Measurements from ENCODE around the gene APRT.

Gene APRT

DNA sequence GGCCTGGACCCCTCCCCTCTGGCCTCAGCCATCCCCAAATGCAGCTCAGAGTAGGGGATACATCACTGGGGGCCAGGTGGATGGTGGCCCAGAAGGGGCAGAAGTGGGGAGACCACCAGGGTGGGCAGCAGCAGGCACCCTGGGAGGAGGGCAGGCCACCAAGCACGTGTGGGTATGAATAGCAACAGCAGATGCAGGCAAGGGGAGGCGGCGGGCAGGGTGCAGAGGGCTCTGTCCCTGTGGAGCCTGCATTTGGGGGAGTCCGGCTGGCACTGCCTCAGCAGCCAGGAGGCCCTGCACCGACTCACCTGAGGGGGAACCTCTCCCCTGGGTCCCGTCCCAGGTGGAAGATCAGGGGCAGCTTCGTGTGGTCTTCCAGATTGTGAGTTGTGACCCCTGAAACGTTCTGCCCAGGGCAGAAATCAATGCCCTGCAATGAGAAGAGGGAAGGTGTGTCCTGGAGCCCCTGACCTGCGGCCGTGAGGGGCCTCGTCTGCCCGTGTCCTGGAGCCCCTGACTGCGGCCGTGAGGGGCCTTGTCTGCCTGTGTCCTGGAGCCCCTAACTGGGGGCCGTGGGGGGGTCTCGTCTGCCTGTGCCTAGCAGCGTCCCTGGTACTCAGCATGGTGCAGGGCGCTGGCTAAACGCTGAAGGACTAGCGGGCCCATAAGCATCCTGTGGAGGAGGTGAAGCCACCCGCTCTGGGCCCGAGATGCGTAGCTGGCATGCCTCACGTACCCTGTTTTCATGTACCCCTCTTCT is 10.7 kb upstream of the APRT start:
- H3K27me3 ChIP-seq (ENCODE audit: insufficient read depth, low read length): no peaks in the 10 kb centered on the region
- no peak overlapping the region for H2AFZ ChIP-seq (ENCODE audit: low read length, unreplicated experiment)
- H3K4me1 ChIP-seq (ENCODE audit: control insufficient read depth, insufficient read depth, low read length, unreplicated experiment): no peaks in the 10 kb centered on the region
- no peaks in the 10 kb centered on the region for H3K36me3 ChIP-seq (ENCODE audit: insufficient read depth, low read length)
- no peaks in the 10 kb centered on the region for H3K79me2 ChIP-seq (ENCODE audit: control insufficient read depth, insufficient read depth, low read length, unreplicated experiment)
- no peak overlapping the region for H3K4me3 ChIP-seq (ENCODE audit: low read depth, low read length)
- no peak overlapping the region for H3K27ac ChIP-seq (ENCODE audit: low read depth, low read length)

DNA sequence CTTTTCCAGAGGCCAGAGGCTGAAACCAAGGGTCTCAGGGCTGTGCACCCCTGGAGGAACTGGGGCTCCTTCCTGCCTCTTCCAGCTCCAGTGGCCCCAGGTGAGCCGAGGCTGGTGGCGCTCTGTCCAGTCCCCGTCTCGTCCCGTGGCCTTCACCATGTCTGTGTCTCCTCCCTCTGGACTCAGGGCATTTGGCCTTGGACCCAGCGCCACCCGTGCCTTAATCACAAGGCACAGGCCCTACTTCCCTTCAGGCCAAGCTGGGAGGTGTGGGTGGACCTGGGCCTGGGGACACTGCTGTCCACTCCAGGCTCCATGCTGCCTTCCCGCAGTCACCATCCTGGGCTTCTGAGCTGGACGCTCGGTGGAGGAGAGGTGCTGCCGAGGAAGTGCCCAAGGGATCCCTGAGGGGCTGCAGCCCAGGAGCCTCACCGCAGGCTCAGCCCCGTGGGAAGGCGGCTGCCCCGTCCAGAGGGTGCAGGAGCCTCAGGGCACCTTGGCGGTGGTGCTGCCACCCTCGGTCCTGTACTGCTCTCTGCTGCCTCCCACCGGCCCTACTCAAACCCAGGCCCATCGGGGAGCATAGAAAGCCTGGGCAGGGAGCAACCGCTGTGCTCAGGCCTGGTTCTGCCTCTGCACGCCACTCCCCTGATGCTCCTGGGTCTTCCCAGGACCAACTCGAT is 9.6 kb upstream of the APRT start:
- Histone ChIP-seq H3K4me3 (ENCODE audit: low read depth, low read length) (no peak overlapping the region), H3K27ac (ENCODE audit: low read depth, low read length) (no peak overlapping the region), H3K4me1 (ENCODE audit: control insufficient read depth, insufficient read depth, low read length, unreplicated experiment) (no peaks in the 10 kb centered on the region), H3K27me3 (ENCODE audit: insufficient read depth, low read length) (no peaks in the 10 kb centered on the region), H2AFZ (ENCODE audit: low read length, unreplicated experiment) (no peak overlapping the region), H3K36me3 (ENCODE audit: insufficient read depth, low read length) (no peaks in the 10 kb centered on the region), H3K79me2 (ENCODE audit: control insufficient read depth, insufficient read depth, low read length, unreplicated experiment) (no peaks in the 10 kb centered on the region)

DNA sequence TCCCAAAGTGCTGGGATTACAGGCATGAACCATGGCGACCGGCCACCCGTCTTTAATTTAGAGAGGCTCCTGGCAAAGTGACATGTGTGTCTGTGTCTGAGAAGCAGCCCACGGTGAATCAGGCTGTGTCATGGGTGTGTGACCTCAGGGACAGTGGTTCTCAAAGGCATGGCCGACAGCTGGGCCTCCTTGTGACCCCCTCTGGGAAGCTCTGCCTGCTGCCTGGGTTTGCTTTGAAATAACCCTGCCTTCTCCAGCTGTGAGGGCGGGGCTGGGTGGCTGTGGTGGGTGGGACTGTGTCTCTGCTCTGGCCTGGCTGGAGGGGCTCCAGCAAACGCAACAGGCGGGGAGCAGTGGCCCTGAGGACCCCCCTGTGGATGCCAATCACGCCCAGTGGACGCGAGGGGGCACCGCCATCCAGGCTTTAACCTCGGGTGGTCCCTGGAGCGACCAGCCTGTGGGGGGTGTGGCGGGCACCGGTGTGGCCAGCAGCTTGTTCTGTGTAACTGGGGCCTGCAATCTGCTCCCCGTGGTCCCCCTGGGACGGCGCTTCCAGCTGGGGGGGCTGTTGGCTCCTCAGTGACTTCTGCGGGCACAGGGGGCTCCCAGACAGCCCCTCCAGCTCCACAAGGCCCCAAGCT is 8.8 kb upstream of the APRT start:
- H3K4me1 ChIP-seq (ENCODE audit: control insufficient read depth, insufficient read depth, low read length, unreplicated experiment): no peaks in the 10 kb centered on the region
- no peaks in the 10 kb centered on the region for H3K79me2 ChIP-seq (ENCODE audit: control insufficient read depth, insufficient read depth, low read length, unreplicated experiment)
- H2AFZ ChIP-seq (ENCODE audit: low read length, unreplicated experiment): no peak overlapping the region
- H3K36me3 ChIP-seq (ENCODE audit: insufficient read depth, low read length): no peaks in the 10 kb centered on the region
- no peaks in the 10 kb centered on the region for H3K27me3 ChIP-seq (ENCODE audit: insufficient read depth, low read length)
- no peak overlapping the region for H3K27ac ChIP-seq (ENCODE audit: low read depth, low read length)
- H3K4me3 ChIP-seq (ENCODE audit: low read depth, low read length): no peak overlapping the region

DNA sequence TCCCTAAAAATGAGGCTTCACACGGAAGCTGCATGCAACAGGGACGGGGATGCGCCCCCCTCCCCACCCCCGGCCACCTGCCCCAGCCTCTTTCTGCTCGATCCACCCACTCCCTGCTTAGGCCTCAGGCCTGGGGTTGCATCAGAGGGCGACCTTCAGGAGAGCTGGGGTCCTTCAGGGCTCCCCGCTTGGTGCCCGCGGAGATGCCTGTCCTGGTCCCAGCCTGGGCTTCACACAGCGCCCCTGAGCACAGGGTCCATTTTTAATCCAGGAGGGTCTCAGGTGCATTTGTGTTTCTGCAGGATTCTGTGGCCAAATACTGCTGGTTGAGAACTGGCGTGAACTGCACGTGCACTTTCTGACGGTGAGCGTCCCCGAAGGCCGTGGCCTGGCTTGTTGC is 7.4 kb upstream of the APRT start:
- H3K36me3 ChIP-seq (ENCODE audit: insufficient read depth, low read length): no peaks in the 10 kb centered on the region
- no peak overlapping the region for H3K4me3 ChIP-seq (ENCODE audit: low read depth, low read length)
- H3K4me1 ChIP-seq (ENCODE audit: control insufficient read depth, insufficient read depth, low read length, unreplicated experiment): no peaks in the 10 kb centered on the region
- no peaks in the 10 kb centered on the region for H3K27me3 ChIP-seq (ENCODE audit: insufficient read depth, low read length)
- no peak overlapping the region for H3K27ac ChIP-seq (ENCODE audit: low read depth, low read length)
- no peak overlapping the region for H2AFZ ChIP-seq (ENCODE audit: low read length, unreplicated experiment)
- H3K79me2 ChIP-seq (ENCODE audit: control insufficient read depth, insufficient read depth, low read length, unreplicated experiment): no peaks in the 10 kb centered on the region

DNA sequence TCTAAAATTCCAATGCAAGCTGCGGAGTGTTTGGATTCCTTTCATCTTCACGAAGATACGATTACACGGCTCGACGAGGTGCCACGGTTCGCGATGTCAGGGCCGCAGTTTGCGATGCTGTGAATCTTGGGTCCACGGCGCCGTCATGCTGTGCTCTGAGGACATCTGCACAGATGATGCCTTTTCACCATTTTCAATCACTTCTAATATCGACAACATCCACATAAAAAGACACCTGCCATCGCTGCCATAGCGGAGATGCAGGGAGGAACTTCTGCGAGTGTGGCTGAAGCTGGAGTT is 6.8 kb upstream of the APRT start:
- no peaks in the 10 kb centered on the region for H3K79me2 ChIP-seq (ENCODE audit: control insufficient read depth, insufficient read depth, low read length, unreplicated experiment)
- no peaks in the 10 kb centered on the region for H3K27me3 ChIP-seq (ENCODE audit: insufficient read depth, low read length)
- no peaks in the 10 kb centered on the region for H3K4me1 ChIP-seq (ENCODE audit: control insufficient read depth, insufficient read depth, low read length, unreplicated experiment)
- no peaks in the 10 kb centered on the region for H3K36me3 ChIP-seq (ENCODE audit: insufficient read depth, low read length)
- H2AFZ ChIP-seq (ENCODE audit: low read length, unreplicated experiment): no peak overlapping the region
- H3K27ac ChIP-seq (ENCODE audit: low read depth, low read length): no peak overlapping the region
- no peak overlapping the region for H3K4me3 ChIP-seq (ENCODE audit: low read depth, low read length)

DNA sequence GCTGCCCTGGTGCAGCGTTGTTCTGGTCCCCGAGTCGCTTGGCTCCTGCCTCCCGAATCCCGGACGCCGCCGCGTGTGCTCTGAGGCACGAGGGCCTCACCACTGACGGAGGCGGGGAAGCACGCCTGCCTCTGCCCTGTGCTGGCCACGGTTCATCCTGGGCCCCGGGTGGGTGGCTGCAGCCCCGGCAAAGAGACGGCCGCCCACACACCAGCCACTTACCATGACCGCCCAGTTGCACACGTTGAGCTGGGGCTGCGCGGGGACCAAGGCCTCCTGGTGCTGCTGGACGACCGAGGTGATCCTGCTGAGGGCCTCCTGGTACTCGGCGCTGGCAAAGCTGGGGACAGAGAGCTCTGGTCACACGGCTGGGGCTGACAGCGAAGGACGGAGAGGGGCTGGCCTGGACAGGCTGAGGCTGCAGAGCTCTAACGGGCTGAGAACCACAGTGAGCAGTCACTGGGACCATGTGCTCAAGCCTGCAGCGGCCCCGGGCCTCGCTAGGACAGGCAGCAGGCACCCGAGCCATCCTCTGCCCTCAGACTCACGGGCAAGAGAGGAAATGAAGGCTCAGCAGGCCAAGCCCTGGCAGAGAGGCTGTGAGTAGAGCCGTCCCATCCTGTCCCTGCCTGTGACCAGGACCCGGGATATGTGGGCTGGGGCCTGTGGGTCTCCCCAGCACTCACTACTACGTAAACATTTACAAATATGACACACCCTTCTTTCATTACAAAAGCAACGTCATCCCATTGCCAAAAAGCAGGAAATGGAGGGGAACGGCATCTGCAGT is 6.3 kb upstream of the APRT start:
- Histone ChIP-seq H2AFZ (ENCODE audit: low read length, unreplicated experiment) (no peak overlapping the region), H3K27ac (ENCODE audit: low read depth, low read length) (no peak overlapping the region), H3K4me1 (ENCODE audit: control insufficient read depth, insufficient read depth, low read length, unreplicated experiment) (peaks cover 5% of the 10 kb centered on the region), H3K36me3 (ENCODE audit: insufficient read depth, low read length) (no peaks in the 10 kb centered on the region), H3K79me2 (ENCODE audit: control insufficient read depth, insufficient read depth, low read length, unreplicated experiment) (no peaks in the 10 kb centered on the region), H3K4me3 (ENCODE audit: low read depth, low read length) (no peak overlapping the region), H3K27me3 (ENCODE audit: insufficient read depth, low read length) (no peaks in the 10 kb centered on the region)

DNA sequence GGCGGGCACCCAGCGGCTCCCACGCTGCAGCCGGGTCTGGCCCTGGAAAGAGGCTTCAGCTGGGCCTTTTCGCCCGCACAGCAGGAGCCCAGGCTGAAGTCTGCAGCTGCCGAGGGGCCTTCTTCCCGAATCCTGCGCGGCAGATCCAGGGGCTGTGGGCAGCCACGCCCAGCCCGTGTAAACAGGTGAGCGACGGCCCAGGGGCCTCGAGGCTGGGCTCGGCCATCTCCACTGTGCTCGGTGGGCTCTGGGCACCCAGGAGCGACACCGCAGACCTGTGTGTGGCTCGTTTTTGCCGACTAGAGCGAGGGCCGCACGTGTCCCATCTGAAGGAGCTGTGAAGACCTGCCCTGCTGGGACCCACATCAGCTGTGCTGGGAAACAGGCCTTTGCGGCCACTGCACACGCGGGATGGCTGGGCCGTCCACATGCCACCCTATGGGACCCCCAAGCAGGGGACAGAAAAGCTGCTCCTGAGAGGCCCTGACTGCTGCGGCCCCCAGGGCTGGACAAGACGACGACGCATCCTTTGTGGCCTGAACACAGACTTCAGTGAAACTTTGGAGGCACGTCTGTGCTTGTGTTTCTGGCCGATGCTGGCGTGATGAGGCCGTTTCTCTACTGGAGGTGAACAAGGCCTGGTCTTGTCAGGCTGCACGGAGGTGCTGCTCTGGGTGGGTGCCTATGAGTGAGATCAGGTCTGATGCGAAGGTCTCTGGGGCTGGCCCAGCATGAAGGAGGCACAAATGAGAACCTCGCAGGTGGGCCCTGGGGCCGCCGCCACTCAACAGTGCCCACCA is 5.2 kb upstream of the APRT start:
- Histone ChIP-seq H2AFZ (ENCODE audit: low read length, unreplicated experiment) (no peak overlapping the region), H3K4me1 (ENCODE audit: control insufficient read depth, insufficient read depth, low read length, unreplicated experiment) (peaks cover 5% of the 10 kb centered on the region), H3K4me3 (ENCODE audit: low read depth, low read length) (no peak overlapping the region)

DNA sequence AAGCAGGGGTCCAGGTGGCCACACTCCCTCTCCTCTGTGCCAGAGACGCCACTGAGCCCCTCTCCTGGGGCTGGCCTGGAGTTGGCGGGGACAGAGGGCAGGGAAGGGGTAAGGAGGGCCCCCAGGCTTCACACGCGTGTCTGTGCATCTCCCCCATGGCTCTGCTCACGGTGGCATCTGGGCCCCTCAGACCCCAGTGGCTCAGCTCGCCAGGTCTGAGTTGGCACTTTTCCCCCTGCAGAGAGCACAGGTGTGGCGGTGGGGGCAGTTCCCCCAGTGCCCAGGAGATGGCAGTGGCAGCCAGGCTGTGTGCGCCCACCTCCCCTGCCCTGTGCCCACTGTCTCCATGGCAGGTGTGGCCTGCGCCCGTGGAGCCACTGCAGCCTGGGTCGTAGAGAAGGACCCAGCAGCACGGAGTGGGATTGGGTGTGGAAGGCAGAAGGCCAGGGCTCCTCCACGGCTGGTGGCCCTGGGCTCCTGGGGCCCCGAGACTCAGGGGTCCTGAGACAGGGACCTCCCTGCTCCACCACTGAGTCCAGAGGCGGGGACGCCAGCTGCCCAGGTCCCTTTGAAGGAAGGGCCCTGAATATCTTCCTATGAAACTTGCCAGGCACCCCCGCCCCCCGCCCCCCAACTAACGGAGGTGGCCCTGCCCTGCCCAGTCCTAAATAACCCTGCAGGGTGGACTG is 4.3 kb upstream of the APRT start:
- Histone ChIP-seq H2AFZ (ENCODE audit: low read length, unreplicated experiment) (no peak overlapping the region), H3K4me3 (ENCODE audit: low read depth, low read length) (no peak overlapping the region), H3K4me1 (ENCODE audit: control insufficient read depth, insufficient read depth, low read length, unreplicated experiment) (peaks cover 5% of the 10 kb centered on the region), H3K27ac (ENCODE audit: low read depth, low read length) (no peak overlapping the region), H3K27me3 (ENCODE audit: insufficient read depth, low read length) (no peaks in the 10 kb centered on the region), H3K36me3 (ENCODE audit: insufficient read depth, low read length) (no peaks in the 10 kb centered on the region), H3K79me2 (ENCODE audit: control insufficient read depth, insufficient read depth, low read length, unreplicated experiment) (no peaks in the 10 kb centered on the region)

More for the DNA sequence above, 5.2 kb upstream of the APRT start:
- no peaks in the 10 kb centered on the region for H3K79me2 ChIP-seq (ENCODE audit: control insufficient read depth, insufficient read depth, low read length, unreplicated experiment)
- no peak overlapping the region for H3K27ac ChIP-seq (ENCODE audit: low read depth, low read length)
- H3K36me3 ChIP-seq (ENCODE audit: insufficient read depth, low read length): no peaks in the 10 kb centered on the region
- no peaks in the 10 kb centered on the region for H3K27me3 ChIP-seq (ENCODE audit: insufficient read depth, low read length)

DNA sequence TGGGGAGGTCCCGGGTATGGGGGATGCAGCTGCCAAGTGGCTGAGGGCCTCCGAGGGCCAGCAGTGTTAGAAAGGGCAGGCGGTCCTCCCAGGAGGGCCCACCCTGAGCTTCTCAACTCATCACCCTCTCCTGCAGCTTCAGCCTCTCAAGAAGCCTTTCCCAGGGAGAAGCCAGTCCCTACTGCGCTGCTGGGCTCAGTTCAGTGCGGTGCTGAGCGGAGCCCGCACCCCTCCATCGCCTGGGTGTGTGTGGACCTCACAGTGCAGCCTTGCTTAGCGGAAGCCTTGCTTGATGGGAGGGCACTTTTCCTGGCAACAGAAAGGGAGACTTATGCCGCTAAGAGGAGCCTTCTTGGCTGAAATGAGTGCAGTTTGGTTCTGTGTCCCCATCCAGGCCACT is 3.5 kb upstream of the APRT start:
- no peaks in the 10 kb centered on the region for H3K36me3 ChIP-seq (ENCODE audit: insufficient read depth, low read length)
- peaks cover under 1% of the 10 kb centered on the region for H3K79me2 ChIP-seq (ENCODE audit: control insufficient read depth, insufficient read depth, low read length, unreplicated experiment)
- peaks cover 11% of the 10 kb centered on the region for H3K4me1 ChIP-seq (ENCODE audit: control insufficient read depth, insufficient read depth, low read length, unreplicated experiment)
- no peak overlapping the region for H3K4me3 ChIP-seq (ENCODE audit: low read depth, low read length)
- H3K27ac ChIP-seq (ENCODE audit: low read depth, low read length): no peak overlapping the region
- H2AFZ ChIP-seq (ENCODE audit: low read length, unreplicated experiment): no peak overlapping the region
- H3K27me3 ChIP-seq (ENCODE audit: insufficient read depth, low read length): no peaks in the 10 kb centered on the region

DNA sequence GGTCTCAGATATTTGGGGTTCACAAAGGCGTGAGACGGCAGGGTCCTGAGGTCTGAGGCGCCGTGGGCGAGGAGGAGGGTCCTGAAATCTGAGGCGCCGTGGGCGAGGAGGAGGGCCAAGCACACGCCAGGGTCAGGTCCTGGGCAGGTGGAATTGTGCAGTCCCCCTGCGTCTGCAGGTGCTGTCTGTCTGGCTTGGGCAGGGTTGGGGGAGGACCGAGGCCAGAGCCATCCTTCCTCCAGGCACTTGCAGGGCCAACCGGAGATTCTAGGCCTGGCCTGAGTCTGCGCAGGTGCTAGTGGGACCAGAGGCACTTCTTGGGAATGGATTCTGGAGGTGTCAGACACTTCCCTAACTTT is 2.4 kb upstream of the APRT start:
- Histone ChIP-seq H3K27me3 (ENCODE audit: insufficient read depth, low read length) (no peaks in the 10 kb centered on the region), H3K36me3 (ENCODE audit: insufficient read depth, low read length) (no peaks in the 10 kb centered on the region), H3K4me3 (ENCODE audit: low read depth, low read length) (no peak overlapping the region), H2AFZ (ENCODE audit: low read length, unreplicated experiment) (no peak overlapping the region), H3K4me1 (ENCODE audit: control insufficient read depth, insufficient read depth, low read length, unreplicated experiment) (peaks cover 21% of the 10 kb centered on the region), H3K79me2 (ENCODE audit: control insufficient read depth, insufficient read depth, low read length, unreplicated experiment) (peaks cover 9% of the 10 kb centered on the region), H3K27ac (ENCODE audit: low read depth, low read length) (no peak overlapping the region)

Data from ACC112 (cell line).